ENCODE measurements around the gene FAM229B.
"Not testable (repeated sequence)": the region's sequence is repeated elsewhere in the genome, so short reads cannot be mapped to it uniquely, and the experiment has no call there.

FAM229B gene

DNA sequence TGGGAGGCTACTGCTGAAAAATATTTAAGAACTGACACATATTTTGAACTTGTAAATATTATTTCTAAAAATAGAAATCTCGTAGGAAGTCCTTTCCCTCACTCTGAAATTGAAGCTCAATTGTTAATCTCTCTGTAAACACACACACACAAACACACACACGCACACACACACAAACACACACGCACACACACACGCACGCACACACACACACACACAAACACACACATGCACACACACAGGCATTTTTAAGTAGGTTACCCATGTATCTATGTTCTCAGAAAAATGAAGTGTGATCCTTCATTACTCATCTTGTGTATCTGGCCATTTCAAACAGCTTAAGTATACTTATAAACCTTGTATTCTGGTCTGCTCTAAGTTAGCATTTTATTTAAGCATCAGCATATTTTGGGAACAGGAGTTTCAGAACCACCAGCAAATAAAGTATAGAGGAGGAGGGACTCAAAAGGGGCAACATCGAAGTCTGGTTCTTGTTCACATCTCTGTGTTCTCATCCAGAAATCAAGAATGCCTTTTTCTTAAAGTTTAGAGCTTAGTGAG, 21.9 kb upstream of the FAM229B start:
- no peak for DNase-seq (ENCODE audit: low read depth)

DNA sequence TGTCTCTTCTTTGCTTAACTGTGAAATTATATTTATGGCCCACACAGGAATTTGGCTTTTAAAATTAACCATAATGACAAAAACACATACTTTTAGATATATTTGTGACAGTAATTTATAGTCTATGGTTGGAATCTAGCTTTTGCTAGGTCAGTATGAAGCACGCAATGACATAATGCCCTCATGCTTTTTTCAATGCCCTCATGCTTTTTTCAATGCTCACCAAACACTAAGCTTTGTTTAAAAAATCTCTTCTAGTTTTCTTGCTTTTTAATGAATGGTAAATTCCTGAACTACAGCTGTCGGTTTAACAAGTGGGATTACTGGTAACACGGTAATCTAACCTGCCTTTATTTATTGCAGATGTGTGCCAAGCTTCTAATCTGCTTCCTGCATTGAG, 20.8 kb upstream of the FAM229B start:
- DNase-seq (ENCODE audit: low read depth), result no peak

DNA sequence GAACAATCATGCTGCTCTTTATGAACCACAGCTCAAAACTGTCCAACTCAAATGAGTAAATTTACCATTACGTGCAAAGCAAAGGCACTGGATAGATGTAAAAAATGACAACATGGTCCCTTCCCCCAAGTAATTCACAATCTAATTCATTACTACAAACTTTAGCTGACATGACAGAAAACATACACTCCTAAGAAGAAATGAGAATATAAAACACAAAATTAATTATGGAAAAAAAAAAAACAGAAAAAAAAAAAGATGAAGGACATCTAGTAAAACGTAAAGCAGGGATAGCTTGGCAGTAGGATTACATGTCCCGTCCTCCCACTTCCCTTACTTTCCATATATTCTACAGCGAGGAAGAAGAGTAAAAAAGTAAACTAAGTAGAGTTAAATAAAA, 5.8 kb upstream of the FAM229B start:
- DNase-seq (ENCODE audit: low read depth), result no peak

DNA sequence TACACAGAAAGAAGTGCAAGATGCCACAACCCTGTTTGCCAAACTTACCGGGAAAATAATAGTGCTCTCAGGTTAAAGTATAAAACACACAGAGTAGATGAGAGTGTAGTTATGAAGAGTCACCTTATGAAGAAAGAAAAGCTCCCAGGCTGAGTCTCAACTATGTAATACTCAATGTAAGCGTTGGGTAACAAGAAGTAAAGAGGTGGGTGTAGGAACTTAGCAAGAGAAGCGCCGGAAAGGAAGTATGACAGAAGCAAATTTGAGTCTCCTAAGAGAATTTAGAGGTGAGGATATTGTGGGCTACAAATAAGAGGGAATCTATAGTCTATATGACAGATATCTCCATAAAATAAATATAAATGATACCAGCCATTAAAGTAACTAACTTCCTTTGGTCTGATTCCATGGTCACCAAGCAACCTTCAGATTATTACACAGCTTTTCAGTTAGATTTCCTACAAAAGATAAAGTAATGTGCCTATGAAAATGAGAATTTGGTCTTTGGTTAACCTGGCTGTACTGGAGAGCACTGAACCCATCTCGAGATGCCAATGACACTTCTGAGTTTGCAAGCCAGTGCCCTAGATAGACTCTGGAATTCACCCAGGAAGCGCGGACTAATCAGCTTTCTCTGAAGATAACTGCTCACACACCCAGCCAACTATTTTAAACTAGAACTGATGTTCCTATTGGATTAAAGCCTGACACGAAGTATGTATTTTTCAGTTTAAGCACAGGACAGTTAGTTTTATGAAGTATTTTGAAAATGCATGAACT, 1.9 kb upstream of the FAM229B start:
- DNase-seq (ENCODE audit: low read depth), result no peak

DNA sequence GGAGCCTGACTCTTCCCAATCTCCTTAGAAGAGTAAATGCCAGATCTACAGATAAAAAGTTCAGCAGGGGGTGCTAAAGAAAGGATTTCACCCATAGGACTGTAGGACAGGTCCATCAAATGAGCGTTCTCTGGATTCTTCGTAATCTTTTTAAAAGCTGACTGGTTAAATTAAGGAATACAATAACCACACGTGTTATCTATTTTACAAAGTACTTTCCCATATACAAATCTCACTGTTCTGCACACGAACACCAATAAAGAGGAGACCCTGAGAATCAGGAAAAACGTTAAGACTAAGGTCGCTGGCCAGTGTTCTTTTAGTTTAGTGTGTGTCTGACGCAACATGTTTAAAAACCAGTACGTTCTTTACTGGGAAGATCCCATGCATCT, 651 bp upstream of the FAM229B start:
- DNase-seq (ENCODE audit: low read depth), result no peak

DNA sequence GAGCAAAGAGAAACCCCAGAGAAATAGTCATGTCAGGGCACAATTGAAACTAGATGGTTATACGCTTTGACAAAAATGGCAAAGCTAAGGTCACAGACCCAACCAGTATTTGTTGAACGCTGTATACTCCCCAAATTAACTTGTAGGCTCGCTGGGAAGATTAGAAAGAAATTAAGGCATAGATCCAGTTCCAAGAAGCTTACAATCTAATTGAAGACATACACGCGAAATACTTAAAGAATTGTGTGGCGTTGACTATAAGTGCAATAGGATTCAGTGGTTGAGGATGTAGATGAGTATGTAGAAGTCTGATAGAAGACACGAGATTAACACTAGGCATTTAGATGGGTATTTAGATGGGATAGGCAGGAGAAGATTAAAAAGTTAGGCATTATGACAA, 525 bp downstream of the FAM229B start:
- DNase-seq (ENCODE audit: low read depth), result no peak

DNA sequence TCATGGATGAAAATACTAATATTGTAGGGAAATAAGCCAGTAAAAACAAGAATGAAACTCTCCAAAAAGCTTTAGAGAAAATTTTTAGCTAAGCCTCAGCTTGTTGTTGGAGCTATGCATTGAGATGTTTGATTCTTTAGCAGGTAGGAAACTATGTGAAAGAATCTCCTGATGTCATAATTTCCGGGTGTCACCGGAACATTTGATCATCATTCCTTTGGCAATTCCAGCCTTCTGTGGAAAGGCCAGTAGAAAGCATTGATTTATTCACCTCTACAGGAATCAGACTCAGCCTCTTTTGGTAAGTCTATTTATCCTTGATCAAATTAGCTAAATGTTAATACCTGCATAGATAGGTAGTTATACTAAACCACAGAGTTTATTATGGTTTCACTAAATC, 9.5 kb downstream of the FAM229B start:
- no peak for DNase-seq (ENCODE audit: low read depth)

DNA sequence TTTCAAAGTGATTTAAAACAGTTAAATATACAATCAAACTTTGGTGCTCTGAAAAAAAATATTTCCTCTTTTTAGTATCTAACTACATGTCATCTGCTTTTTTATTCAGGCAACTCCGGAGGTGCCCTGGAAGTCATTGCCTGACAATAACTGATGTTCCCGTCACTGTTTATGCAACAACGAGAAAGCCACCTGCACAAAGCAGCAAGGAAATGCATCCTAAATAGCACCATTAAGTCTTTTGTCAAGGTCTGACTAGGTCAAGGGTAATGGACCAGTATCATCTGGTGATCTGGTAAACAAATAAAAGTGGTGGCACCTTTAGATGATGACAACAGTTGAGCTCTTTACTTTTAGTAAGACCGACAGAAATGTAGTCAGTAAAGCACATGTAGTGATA, 13.2 kb downstream of the FAM229B start:
- DNase-seq (ENCODE audit: low read depth), result no peak

DNA sequence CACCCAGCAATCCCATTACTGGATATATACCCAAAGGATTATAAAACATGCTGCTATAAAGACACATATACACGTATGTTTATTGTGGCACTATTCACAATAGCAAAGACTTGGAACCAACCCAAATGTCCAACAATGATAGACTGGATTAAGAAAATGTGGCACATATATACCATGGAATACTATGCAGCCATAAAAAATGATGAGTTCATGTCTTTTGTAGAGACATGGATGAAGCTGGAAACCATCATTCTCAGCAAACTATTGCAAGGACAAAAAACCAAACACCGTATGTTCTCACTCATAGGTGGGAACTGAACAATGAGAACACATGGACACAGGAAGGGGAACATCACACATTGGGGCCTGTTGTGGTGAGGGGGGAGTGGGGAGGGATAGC, 18.6 kb downstream of the FAM229B start:
- DNase-seq (ENCODE audit: low read depth), result not testable (repeated sequence)

DNA sequence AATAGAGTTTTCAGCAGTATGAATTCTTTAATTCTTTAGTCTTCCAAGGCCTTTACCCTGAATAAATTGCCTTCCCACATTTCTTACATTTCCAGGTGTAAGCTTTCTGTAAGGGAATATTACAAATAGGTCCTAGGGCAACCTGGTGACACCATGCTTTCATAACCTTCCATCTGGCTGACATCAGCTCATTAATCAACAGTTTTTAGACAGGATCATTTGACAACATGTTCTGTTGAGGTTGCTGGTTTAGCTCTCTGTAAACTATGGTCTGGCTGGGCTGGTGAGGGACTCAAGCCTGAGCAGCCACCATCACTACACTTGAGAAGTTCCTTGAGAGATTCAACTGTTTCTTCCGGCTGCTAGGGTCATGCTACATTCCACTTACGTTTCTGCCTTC, 19.2 kb downstream of the FAM229B start:
- DNase-seq (ENCODE audit: low read depth), result no peak

DNA sequence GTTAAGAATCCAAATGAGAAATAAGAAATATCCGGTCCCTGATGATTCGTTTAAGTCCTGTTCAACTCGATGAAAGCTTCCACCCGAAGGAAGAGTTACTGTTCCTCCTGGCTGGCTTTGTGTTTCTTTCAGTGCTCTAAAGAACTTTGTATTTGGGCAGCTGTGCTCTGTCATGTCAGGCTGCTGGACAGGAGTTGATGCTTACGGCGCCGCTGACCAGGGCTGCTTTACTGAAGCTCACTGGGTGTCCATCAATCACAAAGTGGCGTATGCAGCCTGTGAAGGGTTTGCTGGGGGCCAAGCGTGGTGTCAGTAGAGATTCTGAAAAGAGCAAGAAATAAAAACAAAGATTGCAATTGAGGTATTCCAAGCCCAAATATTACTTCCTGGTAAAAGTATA, 21.9 kb downstream of the FAM229B start:
- DNase-seq (ENCODE audit: low read depth), result no peak

DNA sequence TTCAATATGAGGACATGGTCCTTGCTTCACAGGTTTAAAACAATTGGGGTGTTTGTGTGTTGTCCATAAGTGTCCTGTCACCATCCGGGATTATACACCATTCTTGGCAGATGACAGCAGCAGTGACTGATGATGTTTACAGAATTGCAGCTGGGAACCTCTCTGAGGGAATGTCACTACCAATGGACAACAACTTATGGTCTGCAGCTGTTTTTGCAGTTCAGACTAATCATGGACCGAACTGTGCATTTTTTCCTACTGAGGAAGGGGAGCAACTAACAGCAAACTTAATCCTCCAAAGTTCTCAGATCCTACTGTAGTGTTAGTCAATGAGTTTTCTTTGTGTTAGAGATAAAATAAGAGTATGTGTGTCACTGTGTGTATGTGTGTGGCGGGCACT, 26.0 kb downstream of the FAM229B start:
- DNase-seq (ENCODE audit: low read depth), result no peak

DNA sequence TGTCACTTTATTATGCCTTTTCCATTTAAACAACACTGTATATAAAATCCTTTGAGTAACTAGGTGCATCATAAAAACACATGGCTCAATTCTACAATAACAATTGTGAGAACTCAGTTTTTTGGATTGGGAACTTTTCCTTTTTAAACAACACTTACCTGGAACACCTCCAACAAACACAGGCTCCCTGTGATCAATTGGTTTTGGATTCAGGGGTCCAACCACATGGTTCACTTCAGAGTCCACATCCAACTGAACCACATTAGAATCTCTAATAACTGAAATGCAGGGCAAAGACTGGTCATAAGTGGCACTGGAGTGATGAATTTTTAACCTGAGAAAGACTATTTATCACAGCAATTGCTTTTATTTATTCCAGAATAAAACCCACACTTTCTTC, 26.5 kb downstream of the FAM229B start:
- DNase-seq (ENCODE audit: low read depth), result no peak

DNA sequence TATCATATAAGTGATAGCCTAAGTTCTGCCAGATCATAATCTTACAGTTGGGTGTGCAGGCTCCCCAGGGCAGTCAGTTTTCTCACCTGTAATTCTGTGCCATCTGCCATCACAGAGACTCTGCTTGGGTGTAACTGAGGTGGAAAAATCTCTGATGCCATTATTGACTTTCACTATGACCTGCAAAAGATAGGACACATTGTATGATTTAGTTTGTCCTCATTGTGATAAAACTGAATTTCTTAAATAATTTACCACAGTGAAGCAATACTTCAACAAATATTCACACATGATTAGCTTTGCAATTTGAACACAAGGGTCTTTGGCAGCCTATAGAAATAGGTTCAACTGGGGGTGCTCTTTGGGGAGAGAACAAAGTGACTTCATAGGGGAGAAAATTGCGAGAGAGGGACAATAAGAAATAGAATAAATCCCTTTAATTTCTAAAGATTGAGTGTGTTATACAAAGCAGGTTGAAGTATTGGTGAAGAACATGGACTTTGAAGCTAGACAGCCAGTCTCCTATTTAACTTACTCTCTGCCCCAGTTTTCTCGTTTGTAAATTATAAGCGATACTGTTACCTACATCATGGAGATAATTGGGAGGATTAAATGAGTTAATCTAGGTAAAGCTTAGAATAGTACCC, 27.3 kb downstream of the FAM229B start:
- no peak for DNase-seq (ENCODE audit: low read depth)

DNA sequence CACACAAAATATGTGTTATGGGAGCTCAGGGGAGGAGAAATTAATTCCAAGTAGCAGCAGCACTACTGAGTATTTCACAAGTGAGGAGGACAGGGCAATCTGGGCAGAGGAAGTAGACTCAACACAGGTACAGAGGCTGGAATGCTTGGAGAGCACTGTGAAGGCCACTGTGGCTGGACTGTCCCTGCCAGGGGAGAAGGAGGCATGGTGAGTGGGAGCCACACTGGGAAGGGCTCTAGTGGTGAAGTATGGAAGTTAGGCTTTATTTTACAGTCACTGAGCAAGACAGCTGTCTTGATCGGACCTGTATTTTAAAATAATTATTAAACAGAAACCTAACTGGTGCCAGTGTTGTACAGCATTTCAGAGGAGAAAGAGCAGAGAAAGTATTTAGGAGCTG, 28.8 kb downstream of the FAM229B start:
- no peak for DNase-seq (ENCODE audit: low read depth)

DNA sequence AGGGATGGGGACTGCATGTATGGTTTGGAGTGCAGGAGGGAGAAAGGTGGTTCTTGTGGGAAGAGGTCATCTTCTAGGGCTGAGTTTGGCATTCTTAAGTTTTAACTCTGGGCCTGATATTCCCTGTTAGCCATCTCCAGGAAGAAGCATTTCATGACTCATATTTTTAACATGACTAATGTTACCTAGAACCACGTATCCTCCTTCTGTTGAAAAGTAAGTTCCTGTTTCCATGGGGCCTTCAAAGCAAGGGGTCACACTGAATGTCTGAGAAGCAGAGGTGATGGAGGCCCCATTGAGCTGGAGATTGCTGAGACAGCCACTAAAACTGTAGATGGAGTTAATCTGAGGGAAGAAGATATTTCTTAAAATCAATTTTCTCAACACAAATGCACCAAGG, 30.2 kb downstream of the FAM229B start:
- DNase-seq (ENCODE audit: low read depth), result no peak

DNA sequence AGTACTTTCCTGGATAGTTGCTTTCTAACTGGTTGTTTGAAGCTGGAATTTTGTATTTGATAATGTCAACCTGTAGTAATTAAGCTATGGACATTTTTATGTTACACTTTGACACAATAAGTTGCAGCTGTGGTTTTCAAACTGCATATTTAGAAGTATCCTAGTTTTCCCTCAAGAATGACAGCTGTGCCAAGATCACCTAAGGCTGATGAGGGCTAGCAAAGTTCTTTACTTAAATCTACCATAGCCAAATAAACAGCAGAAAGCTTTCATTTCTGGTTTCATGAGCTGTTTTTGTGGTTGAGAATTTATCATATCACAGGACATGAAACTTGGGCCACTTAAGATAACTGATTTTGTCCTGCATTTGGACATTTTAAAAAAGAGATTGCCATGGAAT, 30.6 kb downstream of the FAM229B start:
- no peak for DNase-seq (ENCODE audit: low read depth)

DNA sequence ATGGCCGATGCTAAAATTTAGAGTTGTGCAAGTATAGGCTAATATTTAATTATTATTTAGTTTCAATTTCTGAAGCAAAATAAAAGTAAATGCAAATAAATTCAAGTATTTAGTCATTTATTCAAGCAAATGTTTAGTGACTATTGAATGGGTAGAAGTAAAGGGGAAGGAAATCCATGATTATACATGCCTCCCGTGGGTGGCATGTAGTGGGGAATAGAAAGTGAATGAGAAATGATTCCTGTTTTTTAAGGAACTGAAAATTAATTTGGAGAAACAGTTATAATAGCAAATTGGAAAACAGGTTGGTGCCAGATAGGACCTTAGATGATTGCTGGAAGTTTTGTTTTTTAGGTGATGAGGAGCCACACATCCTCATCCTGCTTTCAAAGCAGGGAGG, 35.4 kb downstream of the FAM229B start:
- DNase-seq (ENCODE audit: low read depth), result no peak

DNA sequence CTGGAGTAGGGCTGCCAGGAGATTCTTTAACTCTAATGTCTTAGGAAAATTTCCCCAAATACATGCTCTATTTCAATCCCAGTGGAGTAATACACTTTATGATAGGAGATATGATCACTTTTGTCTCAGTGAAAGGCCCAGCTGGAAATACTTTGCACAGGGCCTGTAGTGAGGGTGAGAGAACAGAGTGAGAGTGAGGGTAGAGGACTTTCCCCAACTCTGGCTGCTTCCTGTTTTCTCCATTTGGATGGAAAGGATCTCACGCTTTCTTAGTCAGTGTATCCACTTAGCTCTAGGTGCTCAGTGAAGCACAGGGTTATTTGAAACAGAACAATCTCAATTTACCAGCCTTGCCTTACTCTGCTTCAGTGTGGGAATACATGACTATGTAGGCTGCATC, 36.6 kb downstream of the FAM229B start:
- DNase-seq (ENCODE audit: low read depth), result no peak

DNA sequence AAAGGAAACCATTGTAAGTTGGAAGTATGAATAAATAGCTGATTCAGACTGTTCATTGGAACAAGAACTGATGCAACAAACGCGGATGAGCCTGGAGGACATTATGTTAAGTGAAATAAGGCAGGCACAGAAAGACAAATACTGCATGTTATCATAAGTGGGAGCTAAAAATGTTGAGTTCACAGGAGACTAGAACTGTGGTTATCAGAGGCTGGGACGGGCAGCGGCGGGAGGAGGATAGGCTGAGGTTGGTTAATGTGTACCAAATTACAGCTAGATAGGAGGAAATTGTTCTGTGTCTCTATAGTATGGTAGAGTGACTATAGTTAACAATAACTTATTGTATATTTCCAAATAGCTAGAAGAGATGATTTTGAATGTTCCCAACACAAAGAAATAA, 40.8 kb downstream of the FAM229B start:
- DNase-seq (ENCODE audit: low read depth), result no peak

DNA sequence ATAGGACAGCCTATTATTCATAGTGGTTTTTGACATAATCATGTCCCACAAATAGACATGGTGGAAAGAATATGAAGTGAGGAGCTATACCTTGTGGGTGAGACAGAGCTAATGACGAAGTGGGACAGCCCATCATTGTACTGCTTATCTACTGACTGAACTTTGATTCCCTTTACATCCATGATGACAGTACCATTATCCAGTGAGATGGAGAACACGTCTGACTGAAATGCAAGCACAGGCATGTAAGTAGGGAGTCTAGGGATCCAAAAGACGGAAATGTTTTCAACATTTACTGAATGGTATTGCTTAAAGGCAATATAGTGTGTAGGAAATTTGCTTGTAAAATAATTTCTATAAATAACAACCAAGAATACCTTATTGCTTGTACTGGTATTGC, 43.5 kb downstream of the FAM229B start:
- no peak for DNase-seq (ENCODE audit: low read depth)

DNA sequence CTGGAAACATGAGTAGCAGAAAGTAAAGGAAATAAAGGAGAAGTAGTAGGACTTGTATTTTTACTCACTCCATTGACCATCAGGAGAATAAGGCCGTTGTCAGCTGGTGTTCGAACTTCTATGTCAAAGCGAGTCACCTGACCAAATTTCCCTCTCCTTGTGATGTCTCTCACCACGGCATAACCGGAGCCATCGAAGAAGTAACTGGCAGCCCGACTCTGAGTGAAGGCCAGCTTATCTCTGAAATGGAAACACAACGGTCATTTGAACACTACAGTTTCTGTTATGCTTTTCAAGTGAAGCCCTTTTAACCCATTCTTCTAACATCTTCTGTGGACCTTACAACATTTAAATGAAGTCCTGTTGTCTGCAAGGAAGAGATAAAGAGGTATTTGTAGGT, 51.7 kb downstream of the FAM229B start:
- DNase-seq (ENCODE audit: low read depth), result no peak

DNA sequence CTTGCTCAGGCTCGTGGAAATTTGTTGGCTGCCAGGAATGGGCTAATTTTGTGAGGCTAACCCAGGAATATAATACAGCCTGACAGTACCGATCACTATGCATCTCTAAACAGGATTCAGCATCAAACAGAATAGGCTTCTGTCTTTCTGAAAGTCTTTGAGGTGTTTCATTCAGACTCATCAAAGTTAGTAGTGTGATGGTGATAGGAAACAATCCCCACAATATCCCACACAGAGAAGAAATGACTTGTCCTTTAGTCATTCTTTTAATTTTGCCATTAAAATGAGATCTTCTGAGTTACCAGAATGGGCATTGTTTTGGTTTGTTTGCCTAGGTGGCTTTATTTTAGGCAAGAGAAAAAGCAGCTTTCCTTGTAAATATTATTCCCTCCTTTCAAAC, 54.3 kb downstream of the FAM229B start:
- no peak for DNase-seq (ENCODE audit: low read depth)

All from stimulated activated CD4-positive, alpha-beta T cell treated with anti-CD3 and anti-CD28 coated beads, Interleukin-2, amount 100 ng/mL, for 4 hours (primary cell).